ENCODE results near the gene PLIN1. TPM values are rescaled to one million over a fixed set of nuclear protein-coding genes. Genes with fewer than 3 reads are reported as not detected.

Gene PLIN1
- total RNA-seq, 1 donor from 2014 or later: not detected

- DNase-seq: peak; percentile 19
Measured at GRCh38 chr15:89672221-89673164, 6.7 kb downstream of the PLIN1 start.

GRCh38 chr15:89671687-89672086, 7.5 kb downstream of the PLIN1 start:
- no peak for DNase-seq

- DNase-seq: no peak
Measured at GRCh38 chr15:89670971-89671560, 8.1 kb downstream of the PLIN1 start.

- no peak for DNase-seq
Measured at GRCh38 chr15:89669941-89670340, 9.2 kb downstream of the PLIN1 start.

GRCh38 chr15:89669309-89669865, 9.8 kb downstream of the PLIN1 start:
- DNase-seq: no peak

- DNase-seq: no peak
Measured at GRCh38 chr15:89668171-89668570, 11.0 kb downstream of the PLIN1 start.

GRCh38 chr15:89667706-89667960, 11.5 kb downstream of the PLIN1 start:
- DNase-seq: no peak

GRCh38 chr15:89666858-89667705, 12.1 kb downstream of the PLIN1 start:
- no peak for DNase-seq

- no peak for DNase-seq
Measured at GRCh38 chr15:89666184-89666857, 12.8 kb downstream of the PLIN1 start.

GRCh38 chr15:89665449-89666181, 13.6 kb downstream of the PLIN1 start:
- peak; percentile 77 for DNase-seq

- no peak for DNase-seq
Measured at GRCh38 chr15:89664441-89665350, 14.5 kb downstream of the PLIN1 start.

GRCh38 chr15:89662893-89663626, 16.1 kb downstream of the PLIN1 start:
- DNase-seq: peak; percentile 59

GRCh38 chr15:89660556-89660955, 18.6 kb downstream of the PLIN1 start:
- no peak for DNase-seq

- no peak for DNase-seq
Measured at GRCh38 chr15:89659295-89659694, 19.9 kb downstream of the PLIN1 start.

- DNase-seq: no peak
Measured at GRCh38 chr15:89657686-89658200, 21.4 kb downstream of the PLIN1 start.

GRCh38 chr15:89656116-89656815, 22.9 kb downstream of the PLIN1 start:
- no peak for DNase-seq

- DNase-seq: peak; percentile 80
Measured at GRCh38 chr15:89654847-89655805, 24.0 kb downstream of the PLIN1 start, which contains the start of gene KIF7. TSS of gene KIF7 (minus strand) at chr15:89655467. CDS start at chr15:89652930, 2,537 bp downstream.

Data from tongue (tissue), 2 donors.